ENCODE data around the gene RAB7B. TPM values are rescaled to one million over a fixed set of nuclear protein-coding genes. Genes with fewer than 3 reads are reported as not detected.

RAB7B gene
- total and polyA plus RNA-seq, 2 of the 4 experiments (the other 2 are of a cell fraction): 9.1 to 14.7 TPM

DNA sequence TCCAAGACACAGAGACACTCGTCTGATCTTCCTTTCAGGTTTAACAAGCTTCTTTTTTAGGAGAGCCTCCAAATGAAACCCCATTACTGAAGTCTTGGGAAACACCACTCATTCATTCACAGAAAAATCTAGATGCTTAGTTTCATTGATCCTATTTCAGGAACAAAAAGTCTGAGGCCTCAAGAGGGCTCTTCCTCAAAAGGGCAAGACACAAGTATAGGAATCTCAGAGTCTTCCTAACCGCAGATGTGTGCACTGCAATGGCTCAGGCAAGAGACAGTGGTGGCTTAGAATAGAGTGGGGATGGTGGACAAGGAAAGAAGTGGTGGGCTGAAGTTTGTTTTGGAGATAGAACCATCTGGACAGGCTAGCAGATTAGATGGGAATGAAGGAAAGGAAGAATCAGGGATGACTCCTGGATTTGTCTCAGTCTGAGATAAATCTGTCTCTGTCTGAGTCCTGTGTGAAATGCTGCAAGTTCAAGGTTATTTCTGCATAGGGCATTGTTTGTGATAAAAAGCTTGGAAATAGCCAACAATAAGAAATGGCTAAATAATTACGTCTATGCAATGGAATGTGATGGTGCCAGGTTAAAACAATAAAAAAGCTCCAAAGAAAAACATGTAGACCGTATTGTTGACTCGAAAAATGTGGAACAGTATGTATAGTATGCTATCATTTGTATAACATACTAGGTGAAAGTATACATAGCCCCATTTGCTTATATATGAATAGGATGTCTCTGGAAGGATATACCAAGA lies 29.4 kb upstream of the RAB7B start:
- Histone ChIP-seq H3K4me3 (ENCODE audit: insufficient read depth, low read depth, low read length) (no peak overlapping the region), H3K14ac (replicated peaks; ENCODE audit: low read depth, low read length) (no peak overlapping the region), H3K27me3 (ENCODE audit: control insufficient read depth, insufficient read depth, low read length) (peaks cover 48% of the 10 kb centered on the region), H4K8ac (ENCODE audit: low read depth in 2 of 2, low read length in 2 of 2) (no peak overlapping the region), H2AFZ (replicated peaks; ENCODE audit: low read length, poor library complexity) (no peak overlapping the region), H3K4me2 (ENCODE audit: low read depth, low read length) (no peak overlapping the region), H4K91ac (ENCODE audit: insufficient read depth, low read depth, low read length) (no peak overlapping the region), H3K56ac (ENCODE audit: extremely low read depth, insufficient read depth, low read length) (no peak overlapping the region), H4K5ac (ENCODE audit: low read depth, low read length) (no peak overlapping the region), H2BK20ac (ENCODE audit: low read depth, low read length) (no peak overlapping the region), H3K9ac (ENCODE audit: low read depth, low read length) (no peak overlapping the region), H3K27ac (ENCODE audit: insufficient read depth, low read length) (no peak overlapping the region), H3K4ac (ENCODE audit: low read depth, low read length) (no peak overlapping the region), H3K79me1 (ENCODE audit: low read depth in 1 of 2, low read length in 2 of 2) (no peaks in the 10 kb centered on the region), H4K20me1 (ENCODE audit: insufficient read depth, low read length) (no peaks in the 10 kb centered on the region), H3K36me3 (ENCODE audit: control insufficient read depth, insufficient read depth, low read length) (no peaks in the 10 kb centered on the region), H3K4me1 (ENCODE audit: control insufficient read depth, insufficient read depth, low read length) (no peaks in the 10 kb centered on the region), H2BK5ac (ENCODE audit: low read depth, low read length, poor library complexity, severe bottlenecking) (no peak overlapping the region), H2AK9ac (replicated peaks; ENCODE audit: low read depth, low read length, poor library complexity) (no peak overlapping the region), H2BK120ac (ENCODE audit: low read depth, low read length) (no peak overlapping the region), H2BK15ac (ENCODE audit: low read depth, low read length) (no peak overlapping the region), H3K9me3 (ENCODE audit: control insufficient read depth, insufficient read depth, low read length) (peaks cover 4% of the 10 kb centered on the region), H3K23ac (ENCODE audit: low read depth, low read length) (no peak overlapping the region), H3K18ac (ENCODE audit: low read depth, low read length) (no peak overlapping the region), H2AK5ac (ENCODE audit: low read depth, low read length) (no peak overlapping the region), H3K9me1 (ENCODE audit: insufficient read depth, low read length) (no peaks in the 10 kb centered on the region)
- intact Hi-C loops (cut with micrococcal nuclease): no loop called here
- POLR2A ChIA-PET (ENCODE audit: unreplicated experiment): no interaction called here
- 60% methylated on average over 1 of the region's 5 CpGs; no CpG with 5 or more reads in 1 of the 2 experiments for WGBS, 2 experiments (ENCODE audit: extremely low coverage in 2 of 2, insufficient read length in 1 of 2)
- DNase-seq: no peak
- BruUV-seq (replicated peaks): no TSS peak
- ATAC-seq (ENCODE audit: low read depth): no peak
- in situ Hi-C loops (cut with MboI; ENCODE audit: low sequenced_read_pairs): no loop called here
- CTCF ChIA-PET: no interaction called here
- dilution Hi-C loops (cut with HindIII; ENCODE audit: low sequenced_read_pairs, unreplicated experiment): no loop called here
- TF ChIP-seq MAZ (IDR thresholded peaks at IDR 0.05; ENCODE audit: borderline replicate concordance, low read depth, low read length): no peak
- TF ChIP-seq, protein P1, sequence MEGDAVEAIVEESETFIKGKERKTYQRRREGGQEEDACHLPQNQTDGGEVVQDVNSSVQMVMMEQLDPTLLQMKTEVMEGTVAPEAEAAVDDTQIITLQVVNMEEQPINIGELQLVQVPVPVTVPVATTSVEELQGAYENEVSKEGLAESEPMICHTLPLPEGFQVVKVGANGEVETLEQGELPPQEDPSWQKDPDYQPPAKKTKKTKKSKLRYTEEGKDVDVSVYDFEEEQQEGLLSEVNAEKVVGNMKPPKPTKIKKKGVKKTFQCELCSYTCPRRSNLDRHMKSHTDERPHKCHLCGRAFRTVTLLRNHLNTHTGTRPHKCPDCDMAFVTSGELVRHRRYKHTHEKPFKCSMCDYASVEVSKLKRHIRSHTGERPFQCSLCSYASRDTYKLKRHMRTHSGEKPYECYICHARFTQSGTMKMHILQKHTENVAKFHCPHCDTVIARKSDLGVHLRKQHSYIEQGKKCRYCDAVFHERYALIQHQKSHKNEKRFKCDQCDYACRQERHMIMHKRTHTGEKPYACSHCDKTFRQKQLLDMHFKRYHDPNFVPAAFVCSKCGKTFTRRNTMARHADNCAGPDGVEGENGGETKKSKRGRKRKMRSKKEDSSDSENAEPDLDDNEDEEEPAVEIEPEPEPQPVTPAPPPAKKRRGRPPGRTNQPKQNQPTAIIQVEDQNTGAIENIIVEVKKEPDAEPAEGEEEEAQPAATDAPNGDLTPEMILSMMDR (conservative IDR thresholded peaks at IDR 0.05; ENCODE audit: low read depth, low read length): no peak
- TF ChIP-seq, protein P2, sequence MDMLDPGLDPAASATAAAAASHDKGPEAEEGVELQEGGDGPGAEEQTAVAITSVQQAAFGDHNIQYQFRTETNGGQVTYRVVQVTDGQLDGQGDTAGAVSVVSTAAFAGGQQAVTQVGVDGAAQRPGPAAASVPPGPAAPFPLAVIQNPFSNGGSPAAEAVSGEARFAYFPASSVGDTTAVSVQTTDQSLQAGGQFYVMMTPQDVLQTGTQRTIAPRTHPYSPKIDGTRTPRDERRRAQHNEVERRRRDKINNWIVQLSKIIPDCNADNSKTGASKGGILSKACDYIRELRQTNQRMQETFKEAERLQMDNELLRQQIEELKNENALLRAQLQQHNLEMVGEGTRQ (IDR thresholded peaks at IDR 0.05; ENCODE audit: low read depth, low read length): no peak

Data from IMR-90 (cell line).